Stimulated activated CD8-positive, alpha-beta memory T cell treated with anti-CD3 and anti-CD28 coated beads, Interleukin-12 subunit alpha, Interleukin-12 subunit beta, amount 100 ng/mL, for 4 hours (primary cell): Measurements from ENCODE around the gene FBXO11.
A peak's percentile ranks its signal among the peaks of the same experiment; 100 is the strongest.
"Not testable (repeated sequence)": the region's sequence is repeated elsewhere in the genome, so short reads cannot be mapped to it uniquely, and the experiment has no call there.

Source experiments
- DNase-seq: peaks from one replicate; pipeline ENCODE4 v3.0.0-alpha.2; 2020; ENCODE audit warnings: low read depth

Gene FBXO11

DNA sequence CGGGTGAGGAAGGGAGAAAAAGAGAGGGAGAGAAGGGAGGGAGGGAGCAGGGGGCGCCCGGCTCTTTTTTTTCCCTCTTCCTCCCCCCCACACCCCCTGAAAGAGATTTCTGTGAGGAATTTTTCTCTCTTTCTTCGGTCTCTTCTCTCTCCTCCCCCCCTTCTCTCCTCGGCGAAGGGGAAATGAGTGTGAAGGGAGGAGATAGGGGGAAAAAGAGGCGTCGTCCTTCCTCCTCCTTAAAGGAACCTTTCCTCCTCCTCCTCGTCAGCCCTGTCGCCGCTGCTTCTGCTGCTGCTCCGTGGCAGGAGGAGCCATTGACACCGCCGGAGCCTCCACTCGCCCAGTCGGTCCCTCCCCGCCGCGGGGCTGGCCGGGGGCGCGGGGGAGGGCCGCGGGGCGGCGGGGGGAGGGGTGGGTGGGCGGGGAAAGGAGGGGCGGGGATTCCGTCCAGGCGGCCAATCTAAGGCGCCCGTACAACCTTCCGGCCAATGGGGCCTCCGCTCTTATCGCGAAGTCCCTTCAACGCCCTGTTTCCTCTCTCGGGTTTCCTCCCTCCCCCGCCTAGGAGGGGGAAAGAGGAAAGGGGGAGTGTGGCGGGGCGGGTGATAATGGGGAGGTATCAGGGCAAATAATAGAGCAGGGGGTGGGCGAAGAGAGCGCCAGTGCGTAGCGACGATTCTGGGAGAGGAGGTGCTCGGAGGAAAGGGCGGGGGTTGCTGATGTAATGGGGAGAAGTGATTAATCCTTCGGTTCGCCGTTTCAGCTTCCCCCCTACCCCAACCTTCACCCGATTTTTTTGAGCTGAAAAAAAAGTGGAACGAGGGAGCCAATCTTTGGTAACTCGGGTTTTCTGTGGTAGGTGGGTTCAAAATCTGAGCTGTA lies at the start of gene FBXO11:
FBXO11 (minus strand) TSS at position 342 of the 882 bp plus-strand sequence. CDS start 778 bp downstream, outside the sequence.
- peak; percentile 93 for DNase-seq

DNA sequence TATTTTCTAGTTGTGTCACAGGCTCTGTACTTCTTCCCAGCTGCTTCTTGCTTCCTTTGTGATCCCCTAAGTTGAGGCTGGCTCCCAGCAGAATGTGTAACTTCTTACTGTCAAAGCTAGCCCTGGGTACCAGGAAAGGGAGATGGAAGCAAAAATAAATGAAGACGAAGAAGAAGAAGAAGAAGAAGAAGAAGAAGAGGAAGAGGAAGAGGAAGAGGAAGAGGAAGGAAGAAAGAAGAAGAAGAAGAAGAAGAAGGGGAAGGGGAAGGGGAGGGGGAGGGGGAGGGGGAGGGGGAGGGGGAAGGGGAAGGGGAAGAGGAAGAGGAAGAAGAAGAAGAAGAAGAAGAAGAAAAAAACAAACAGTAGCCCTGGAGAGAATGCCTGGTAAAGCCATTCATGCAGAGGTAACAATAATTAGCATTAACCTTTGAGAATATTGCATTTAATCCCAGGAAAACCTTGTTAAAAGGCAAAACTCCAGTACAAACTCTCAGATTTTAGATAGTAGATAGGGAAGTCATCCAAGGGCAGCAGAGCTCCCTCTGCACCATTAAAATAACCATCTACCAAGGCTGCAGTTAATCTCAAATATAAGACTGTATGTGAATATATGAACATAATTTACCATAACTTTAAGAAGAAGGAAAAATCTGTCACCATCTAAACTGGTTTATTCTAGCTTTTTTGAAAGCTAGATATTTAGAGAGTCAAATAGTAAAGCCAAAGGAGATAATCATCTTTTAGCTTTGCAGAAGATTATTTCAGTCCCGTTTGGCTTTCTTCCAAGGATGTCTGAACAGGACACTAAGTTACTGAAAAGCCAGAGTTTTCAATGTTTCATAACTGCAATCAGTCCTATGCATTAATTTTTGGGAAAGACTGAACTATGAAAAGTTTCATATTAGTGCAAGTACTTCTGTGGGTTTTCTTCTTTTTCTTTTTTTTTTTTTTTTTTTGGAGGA lies 44.3 kb upstream of the FBXO11 start:
- DNase-seq: no peak

DNA sequence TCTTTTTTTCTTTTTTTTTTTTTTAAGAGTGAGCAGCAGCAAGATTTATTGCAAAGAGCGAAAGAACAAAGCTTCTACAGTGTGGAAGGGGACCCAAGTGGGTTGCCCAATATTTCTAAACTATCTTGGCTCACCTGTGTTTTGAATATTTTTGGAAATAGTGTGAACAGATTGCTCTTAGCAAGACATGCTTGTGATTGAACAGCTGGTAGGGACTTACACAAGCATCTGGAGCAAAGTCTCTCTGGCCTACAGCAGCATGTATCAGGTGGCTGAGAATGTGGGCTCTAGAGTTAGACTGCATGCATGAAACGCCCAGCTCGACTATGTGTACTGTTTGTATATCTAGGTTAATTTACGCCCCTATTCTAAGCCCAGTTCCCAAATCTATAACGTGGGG lies 40.3 kb upstream of the FBXO11 start:
- DNase-seq: no peak

DNA sequence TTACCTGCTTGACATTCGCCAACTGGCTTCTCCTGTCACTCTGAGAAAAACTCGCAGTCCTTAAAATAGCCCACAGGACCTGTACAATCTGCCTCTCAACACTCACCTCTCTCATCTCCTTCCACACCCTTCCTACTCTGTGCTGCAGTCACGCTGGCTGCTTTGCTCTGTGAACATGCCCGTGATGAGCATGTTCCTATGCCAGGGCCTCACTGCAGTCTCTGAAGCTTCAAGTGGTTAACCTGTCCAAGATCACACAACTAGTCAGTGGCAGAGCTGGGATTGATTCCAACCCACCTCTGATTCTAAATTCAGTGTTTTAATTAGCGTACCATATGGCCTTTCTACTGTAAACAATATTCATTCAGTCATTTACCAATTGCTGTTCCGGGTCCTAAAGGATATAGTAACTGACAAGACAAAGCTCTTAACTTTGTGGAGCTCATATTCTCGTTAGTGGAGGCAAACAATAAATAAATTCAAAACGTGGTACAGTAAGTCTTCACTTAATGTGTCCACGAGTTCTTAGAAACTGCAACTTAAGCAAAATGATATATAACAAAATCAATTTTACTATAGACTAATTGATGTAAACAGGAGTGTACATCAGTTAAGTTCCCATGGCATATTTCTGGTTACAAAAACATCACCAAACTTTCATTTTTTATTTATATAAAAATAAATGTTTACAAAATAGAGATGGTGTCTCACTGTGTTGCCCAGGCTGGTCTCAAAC lies 38.9 kb upstream of the FBXO11 start:
- DNase-seq: no peak

DNA sequence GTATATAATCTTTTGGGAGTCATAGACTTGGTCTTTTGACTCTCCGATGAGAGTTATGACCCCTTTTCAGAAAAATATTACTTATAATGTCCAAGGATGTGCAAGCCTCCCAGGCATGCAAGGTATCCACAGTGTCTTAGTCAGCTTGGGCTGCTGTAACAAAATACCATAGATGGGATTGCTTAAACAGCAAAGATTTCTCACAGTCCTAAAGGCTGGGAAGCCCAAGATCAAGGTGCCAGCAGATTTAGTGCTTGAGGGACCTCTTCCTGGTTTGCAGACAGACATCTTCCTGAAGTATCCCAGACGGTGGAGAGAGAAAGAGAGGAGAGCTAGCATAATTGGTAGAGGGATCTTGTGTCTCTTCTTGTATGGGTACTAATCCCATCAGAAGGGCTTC lies 35.6 kb upstream of the FBXO11 start:
- DNase-seq: no peak

DNA sequence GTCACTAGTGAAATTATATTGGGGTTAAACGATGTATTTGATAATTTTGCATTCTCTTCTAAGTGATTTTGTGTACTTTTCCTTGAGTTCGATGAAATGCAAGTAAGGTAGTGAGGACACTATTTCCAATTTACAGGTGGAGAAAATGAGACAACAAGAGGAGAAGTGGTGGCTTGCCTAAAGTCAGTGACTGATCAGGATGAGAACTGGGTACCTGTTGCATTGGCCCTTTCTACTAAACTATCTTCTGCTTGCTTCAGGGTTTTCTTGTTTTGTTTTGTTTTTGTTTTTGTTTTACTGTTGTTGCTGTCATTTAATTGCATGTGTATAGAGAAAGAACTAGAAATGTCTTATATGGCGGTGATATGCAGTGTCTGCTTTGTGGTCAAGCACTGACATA lies 31.4 kb upstream of the FBXO11 start:
- no peak for DNase-seq

DNA sequence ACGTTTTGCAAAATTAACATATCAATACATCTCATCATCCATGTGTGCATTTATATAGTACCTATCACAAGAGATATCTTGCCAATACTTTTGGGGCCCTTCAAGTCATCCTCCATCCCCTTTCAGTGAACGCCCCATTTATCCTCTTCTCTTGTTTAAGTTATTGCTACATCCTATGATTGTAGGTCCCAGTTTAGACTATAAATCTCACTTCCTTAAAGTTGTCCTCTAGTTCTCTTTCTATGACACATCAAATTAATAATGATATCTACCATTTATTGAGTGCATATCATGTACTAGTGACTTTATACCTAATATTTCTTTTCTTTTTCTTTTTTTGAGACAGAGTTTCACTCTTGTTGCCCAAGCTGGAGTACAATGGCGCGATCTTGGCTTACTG lies 28.8 kb upstream of the FBXO11 start:
- DNase-seq: no peak

DNA sequence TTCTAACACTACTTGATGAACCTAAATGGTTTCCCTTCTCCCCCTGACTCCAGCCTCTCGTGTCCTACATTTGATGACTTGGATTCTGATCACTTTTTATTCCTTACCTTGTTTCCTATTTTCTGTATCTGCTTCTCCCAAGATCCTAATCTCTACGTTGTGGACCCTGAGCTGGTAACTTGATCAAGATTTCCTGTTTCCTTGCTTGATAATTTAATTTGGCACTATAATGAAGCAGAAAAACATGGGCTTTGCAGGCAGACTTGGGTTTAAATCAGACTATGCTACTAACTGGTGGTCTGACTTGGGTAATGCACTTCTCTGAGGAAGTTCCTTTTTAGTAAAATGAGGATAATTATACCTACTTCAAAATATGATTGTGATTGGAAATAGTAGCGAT lies 11.7 kb upstream of the FBXO11 start:
- DNase-seq: no peak

DNA sequence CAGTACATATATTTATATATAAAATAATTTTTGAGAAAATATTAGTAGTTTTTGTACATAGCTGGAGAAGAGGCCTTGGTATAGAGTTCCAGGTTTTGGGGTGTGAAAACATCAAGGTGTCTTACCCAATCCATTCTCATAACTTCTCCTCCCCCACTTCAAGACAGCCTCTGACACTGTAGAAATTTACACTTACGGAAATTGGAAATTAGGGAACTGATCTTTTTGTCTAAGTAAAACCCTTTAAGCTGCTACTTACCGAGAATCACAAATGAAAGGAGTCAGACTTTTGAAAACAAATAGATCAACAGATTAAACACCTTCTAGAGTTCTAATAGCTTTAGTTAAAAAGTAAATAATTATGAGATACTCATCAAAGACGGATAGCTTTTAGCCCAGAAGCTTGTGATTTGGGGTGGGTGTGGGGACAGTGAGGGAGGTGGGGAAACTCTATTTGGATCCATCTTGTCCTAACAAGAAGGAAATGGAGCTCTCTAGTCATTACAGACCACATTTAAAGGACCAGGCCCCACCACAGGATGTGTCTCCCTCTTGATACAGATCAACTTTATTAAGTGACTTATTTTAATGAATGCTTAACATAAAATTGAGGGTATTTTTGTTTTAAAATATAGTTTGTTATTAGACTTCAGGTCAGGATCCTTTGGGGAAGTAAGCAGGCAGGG lies 11.1 kb upstream of the FBXO11 start:
- no peak for DNase-seq

DNA sequence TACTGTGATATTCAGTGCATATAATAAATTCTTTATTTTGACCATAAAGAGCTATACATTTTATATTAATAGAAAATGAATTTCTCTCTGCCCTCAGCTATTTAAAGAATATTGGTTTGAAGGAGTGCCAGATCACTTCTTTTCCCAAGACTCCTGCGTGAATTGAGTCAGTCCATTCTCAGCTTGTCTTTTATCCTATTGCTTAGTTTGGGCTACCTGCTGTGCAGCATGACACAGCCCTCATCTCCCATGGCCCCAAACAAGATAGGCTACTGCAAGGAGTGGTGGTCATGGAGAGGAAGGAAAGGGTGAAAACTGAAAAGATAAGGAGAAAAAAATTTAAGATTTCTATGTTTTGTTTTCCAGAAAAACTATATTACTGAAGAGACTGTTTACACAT lies 10.1 kb upstream of the FBXO11 start:
- no peak for DNase-seq

DNA sequence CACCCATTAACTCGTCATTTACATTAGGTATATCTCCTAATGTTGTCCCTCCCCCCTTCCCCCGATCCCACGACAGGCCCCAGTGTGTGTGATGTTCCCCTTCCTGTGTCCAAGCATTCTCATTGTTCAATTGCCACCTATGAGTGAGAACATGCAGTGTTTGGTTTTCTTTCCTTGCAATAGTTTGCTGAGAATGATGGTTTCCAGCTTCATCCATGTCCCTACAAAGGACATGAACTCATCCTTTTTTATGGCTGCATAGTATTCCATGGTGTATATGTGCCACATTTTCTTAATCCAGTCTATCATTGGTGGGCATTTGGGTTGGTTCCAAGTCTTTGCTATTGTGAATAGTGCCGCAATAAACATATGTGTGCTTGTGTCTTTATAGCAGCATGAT lies 4.4 kb upstream of the FBXO11 start:
- DNase-seq: not testable (repeated sequence)

DNA sequence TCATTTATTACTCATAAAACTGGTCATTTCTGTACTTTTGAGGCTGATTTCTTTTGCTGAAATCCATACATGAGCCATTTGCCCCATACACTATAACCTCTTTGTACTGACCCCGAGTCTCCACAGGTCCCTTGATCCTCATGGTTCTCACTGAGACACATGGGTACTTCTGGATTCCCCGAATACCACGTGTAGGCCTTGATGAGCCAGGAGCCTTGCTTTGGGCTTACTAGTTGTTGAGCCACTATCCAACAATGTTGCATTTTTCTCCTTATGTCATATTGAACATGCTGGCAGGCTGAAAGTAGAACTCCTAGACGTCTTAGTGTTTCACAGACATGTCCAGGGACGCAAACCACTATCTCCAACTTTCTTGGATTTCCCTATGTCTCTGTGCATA lies 2.4 kb upstream of the FBXO11 start:
- no peak for DNase-seq

DNA sequence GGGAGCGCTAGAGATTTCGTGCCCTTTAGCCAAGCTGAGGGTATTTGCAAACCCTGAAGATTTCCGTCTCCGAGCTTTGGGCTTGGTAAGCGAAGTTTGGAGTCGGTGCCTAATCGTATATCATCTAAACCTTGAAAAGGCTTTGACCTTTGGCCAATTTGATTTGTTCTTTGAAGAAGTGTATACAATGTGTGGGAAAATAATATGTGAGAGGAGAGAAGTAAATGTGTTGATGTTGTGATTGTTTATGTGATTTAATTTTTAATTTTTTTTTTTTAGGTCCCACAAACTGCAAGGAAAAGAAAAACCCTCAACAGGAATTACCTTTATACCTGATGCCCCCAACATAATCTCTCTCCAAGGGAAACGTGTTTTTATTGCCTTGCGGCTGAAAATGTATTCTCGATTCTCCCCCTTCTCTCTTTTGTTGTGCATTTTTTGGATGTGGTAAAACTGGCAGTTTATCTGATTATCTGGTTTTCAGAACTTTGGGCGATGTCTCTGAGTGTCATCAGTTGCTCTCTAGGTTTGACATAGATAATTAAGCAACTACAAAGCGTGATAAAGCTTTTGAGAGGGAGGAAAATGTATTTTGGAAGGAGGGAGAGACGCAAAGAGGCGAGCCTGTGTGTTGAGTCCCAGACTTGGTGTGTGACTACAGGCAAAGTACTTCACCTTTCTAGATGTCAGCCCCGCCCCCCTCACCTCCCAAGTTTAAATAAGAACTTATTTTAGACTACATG lies 912 bp upstream of the FBXO11 start:
- no peak for DNase-seq

DNA sequence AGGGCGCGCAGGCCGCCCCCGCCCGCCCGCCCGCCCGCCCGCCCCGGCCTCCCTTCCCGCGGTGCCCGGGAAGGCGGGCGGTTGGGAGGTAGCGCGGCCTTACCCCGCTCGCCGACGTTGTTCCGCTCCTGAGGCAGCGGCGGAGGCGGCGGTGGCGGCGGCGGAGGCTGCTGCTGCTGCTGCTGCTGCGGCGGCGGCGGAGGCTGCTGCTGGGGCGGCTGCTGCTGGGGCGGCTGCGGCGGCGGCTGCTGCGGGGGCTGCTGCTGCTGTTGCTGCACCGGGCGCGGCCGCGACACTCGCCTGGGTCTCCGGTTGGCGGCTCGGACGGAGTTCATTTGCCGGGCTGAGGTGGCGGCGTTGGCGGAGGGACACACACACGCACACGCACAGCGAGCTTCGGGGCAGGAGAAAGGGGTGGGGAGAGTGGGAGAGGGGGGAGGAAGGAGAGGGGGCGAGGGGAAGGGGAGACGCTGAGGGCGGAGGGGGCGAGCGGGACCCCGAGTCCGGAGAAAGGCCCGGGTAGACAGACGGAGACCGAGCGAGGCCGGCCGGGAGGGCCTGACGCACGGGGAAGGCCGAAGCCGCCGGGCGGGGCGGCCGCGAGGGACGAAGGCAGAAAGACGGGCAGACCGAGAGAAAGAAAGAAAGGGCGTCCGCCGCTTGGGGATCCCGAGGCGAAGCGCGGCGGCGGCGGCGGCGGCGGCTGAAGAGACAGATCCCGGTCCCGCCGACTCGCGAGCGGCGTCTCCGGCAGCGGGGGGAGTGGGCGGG lies 727 bp downstream of the FBXO11 start:
- DNase-seq: peak; percentile 53

DNA sequence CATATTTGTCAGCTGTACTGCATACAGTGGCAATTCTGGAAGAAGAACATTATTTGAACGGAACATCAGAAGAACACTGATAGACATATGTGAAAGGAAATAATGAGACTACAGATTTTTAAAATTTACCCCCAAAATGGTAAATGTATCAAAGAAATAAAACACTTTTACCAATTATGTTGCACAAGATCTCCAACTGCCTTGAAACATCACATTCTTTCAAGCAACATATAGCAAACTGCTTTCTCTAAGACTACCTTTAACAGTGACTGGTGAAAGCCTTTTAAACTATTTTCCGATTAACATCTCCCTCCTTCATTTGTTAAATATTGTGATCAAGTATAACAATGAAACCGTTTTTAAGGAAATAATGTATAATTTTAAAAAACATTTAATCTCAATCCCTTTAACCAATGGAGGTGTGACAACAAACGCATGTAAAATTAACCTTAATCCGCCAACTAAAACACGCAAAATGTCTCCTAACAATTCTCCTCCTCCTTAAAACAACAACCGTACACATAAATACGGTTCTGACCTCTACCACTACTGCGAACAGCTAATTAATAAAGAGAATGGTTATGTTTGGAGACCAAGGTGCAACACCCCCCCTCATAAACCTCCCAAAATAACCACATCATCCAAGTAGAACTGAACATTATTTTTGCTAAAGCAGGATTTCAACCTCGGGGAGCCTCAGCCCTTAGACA lies 2.4 kb downstream of the FBXO11 start:
- no peak for DNase-seq

DNA sequence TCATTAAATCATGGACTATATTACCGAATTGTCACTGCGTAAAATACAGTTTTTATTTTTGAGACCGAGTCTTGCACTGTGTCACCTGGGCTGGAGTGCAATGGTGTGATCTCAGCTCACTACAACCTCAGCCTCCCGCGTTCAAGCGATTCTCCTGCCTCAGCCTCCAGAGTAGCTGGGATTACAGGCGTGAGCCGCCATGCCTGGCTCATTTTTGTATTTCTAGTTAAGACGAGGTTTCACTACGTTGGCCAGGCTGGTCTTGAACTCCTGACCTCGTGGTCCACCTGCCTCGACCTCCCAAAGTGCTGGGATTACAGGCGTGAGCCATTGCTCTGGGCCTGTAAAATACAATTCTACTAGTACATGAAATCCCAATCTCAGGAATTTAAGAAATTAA lies 4.4 kb downstream of the FBXO11 start:
- not testable (repeated sequence) for DNase-seq

DNA sequence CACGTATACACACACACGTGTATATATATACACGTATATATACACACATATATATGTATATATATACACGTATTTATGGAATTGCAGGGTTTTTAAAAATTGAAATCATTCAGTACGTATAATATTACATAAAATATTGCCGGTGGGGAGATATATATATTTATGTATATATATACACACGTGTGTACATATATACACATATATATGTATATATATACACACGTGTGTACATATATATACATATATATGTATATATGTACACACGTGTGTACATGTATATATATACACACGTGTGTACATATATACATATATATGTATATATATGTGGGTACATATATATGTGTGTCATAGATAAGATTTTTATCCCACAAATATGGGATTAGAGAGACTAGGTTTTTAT lies 5.4 kb downstream of the FBXO11 start:
- no peak for DNase-seq

DNA sequence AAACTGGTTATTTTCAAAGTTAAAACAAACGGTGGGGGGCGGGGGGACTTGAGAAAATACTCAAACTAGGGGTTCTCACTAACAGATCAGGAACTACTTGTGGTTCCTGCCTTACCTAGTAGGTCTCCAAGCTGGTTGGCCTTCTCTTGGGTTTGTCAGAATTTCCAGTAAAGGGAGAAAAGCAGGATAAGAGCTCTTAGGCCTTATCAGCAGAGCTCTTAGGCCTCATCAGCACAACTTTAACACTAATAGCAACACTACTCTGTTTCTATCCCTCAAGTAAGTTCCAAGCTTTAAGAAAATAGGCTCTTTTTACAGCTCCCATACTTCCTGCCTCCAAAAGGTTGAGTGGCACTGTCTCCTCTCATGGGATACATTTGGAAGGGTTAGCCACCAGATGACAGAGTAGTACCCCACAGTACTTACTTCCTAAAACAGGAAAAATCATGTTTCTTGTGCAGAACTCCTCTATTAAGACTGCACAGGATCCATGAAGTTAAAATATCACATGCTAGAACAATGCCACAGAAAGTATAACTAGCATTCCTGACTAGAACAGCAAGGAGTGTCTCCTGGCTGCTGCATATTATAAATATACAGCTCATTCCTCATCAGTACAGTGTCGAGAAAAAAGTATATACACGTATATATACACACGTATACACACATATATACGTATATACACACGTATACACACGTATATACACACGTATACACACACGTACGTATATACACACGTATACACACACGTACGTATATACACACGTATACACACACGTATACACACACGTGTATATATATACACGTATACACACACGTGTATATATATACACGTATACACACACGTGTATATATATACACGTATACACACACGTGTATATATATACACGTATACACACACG lies 6.1 kb downstream of the FBXO11 start:
- DNase-seq: no peak
